BJ (cell line): Measurements from ENCODE around the gene KIF6. TPM values are rescaled to one million over a fixed set of nuclear protein-coding genes. Genes with fewer than 3 reads are reported as not detected.

Experiments
- CTCF ChIA-PET: fragments of 350-600 bp; formaldehyde crosslinking; extraction: SDS; loops from one replicate; lab custom pipeline; 2021; ENCODE audit warnings: antibody characterized with exemption, inconsistent platforms; lab: Yijun Ruan, JAX
- POLR2A ChIA-PET: fragments of 300-600 bp; sonication (Branson Sonifier 250); formaldehyde crosslinking; extraction: SDS; loops from one replicate; lab custom pipeline; 2021; ENCODE audit warnings: antibody characterized with exemption; lab: Charles Lee
- DNase-seq: peaks from one replicate; pipeline ENCODE4 v3.0.0-alpha.2; 2011; ENCODE audit warnings: low read depth
- H3K27me3 ChIP-seq: 2 replicates; pipeline ENCODE4 v1.6.0; 2011; ENCODE audit warnings: low read length; ENCODE audit not compliant: control insufficient read depth, insufficient read depth
- H3K36me3 ChIP-seq: 2 replicates; pipeline ENCODE4 v1.5.1; 2011; ENCODE audit warnings: low read length; ENCODE audit not compliant: control insufficient read depth, insufficient read depth
- H3K4me3 ChIP-seq: 2 replicates; pipeline ENCODE4 v1.5.1; 2011; ENCODE audit warnings: low read depth, mild to moderate bottlenecking, control low read depth, low read length
- CTCF ChIP-seq: IDR thresholded peaks from 2 replicates; pipeline ENCODE4 v1.5.1; 2011; ENCODE audit warnings: low read depth, mild to moderate bottlenecking, control low read depth, inconsistent platforms, low read length, moderate library complexity; ENCODE audit not compliant: insufficient read depth
- polyA plus RNA-seq: library from polyadenylated mRNA; depleted of rRNA; stranded (reverse); fragments of >200 nt; gene quantifications from 2 replicates; pipeline ENCODE4 v1.2.3, GENCODE V29; 2011

Gene KIF6
- polyA plus RNA-seq, 1 experiment, result 0.56 TPM

GRCh38 chr6:39415482-39415881 lies 309.7 kb downstream of the KIF6 start:
- Histone ChIP-seq H3K4me3 (no peak overlapping the region), H3K36me3 (no peaks in the 10 kb centered on the region), H3K27me3 (no peaks in the 10 kb centered on the region)
- TF ChIP-seq CTCF, result no peak
- ChIA-PET POLR2A (no interaction called here), CTCF (no interaction called here)
- no peak for DNase-seq

GRCh38 chr6:39411465-39411864 lies 313.7 kb downstream of the KIF6 start:
- ChIA-PET CTCF (interaction anchor here (0.9 to 1.2 kb wide), 2 partner anchors 16 to 25 kb away, joined by 3 read pairs; no protein-coding TSS in a partner anchor), POLR2A (no interaction called here)
- no peak for TF ChIP-seq CTCF
- H3K4me3 ChIP-seq, result no peak overlapping the region
- H3K36me3 ChIP-seq, result no peaks in the 10 kb centered on the region
- no peaks in the 10 kb centered on the region for H3K27me3 ChIP-seq
- DNase-seq, result no peak

- no peak for DNase-seq
- TF ChIP-seq CTCF, result no peak
- Histone ChIP-seq H3K4me3 (no peak overlapping the region), H3K36me3 (no peaks in the 10 kb centered on the region), H3K27me3 (no peaks in the 10 kb centered on the region)
- ChIA-PET POLR2A (no interaction called here), CTCF (interaction anchor here (0.8 to 1.2 kb wide), 3 partner anchors 13 to 24 kb away, joined by 3 read pairs; no protein-coding TSS in a partner anchor)
Observed at GRCh38 chr6:39411001-39411400, 314.2 kb downstream of the KIF6 start.

DNA sequence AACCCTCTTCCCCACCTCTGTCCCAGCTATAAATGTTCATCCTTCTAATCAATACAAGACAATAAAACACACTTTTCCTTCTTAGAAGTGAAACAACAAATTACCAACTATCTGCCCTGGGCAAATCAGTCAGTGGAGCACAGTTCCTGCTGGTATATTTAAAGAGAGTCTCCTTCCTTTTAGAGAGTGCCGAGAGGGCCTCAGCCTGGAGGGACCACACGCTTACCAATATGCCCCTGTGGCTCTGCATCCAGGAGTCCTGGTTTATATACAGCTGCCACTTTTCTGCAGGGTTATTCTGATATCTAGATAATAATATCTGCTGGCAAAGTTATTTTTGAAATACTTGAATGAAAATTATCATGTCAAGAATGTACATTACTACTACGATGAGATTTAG lies 315.3 kb downstream of the KIF6 start:
- Histone ChIP-seq H3K4me3 (no peak overlapping the region), H3K36me3 (no peaks in the 10 kb centered on the region), H3K27me3 (no peaks in the 10 kb centered on the region)
- TF ChIP-seq CTCF, result no peak
- DNase-seq, result no peak
- POLR2A ChIA-PET, result no interaction called here
- CTCF ChIA-PET, result interaction anchor here (0.6 to 0.8 kb wide), 2 partner anchors 12 to 482 kb away, joined by 3 read pairs; no protein-coding TSS in a partner anchor

GRCh38 chr6:39407446-39407993 lies 317.7 kb downstream of the KIF6 start:
- Histone ChIP-seq H3K36me3 (no peaks in the 10 kb centered on the region), H3K27me3 (no peaks in the 10 kb centered on the region), H3K4me3 (no peak overlapping the region)
- CTCF ChIA-PET, result no interaction called here
- POLR2A ChIA-PET, result no interaction called here
- TF ChIP-seq CTCF, result no peak
- no peak for DNase-seq
